Hepatic stellate cell (primary cell): ENCODE results near the gene SPATA4.
"Not testable (repeated sequence)": the region's sequence is repeated elsewhere in the genome, so short reads cannot be mapped to it uniquely, and the experiment has no call there.

Experiments
- DNase-seq: peaks from one replicate; pipeline ENCODE4 v3.0.0; 2011; ENCODE audit warnings: low spot score

The SPATA4 gene

GRCh38 chr4:176195184-176195978 lies at the start of gene SPATA4:
SPATA4 (minus strand) TSS chr4:176195585; CDS start chr4:176195562, 23 bp downstream.
- peak; percentile 89 for DNase-seq

- no peak for DNase-seq
These were observed 47.5 kb upstream of the SPATA4 start for GRCh38 chr4:176242764-176243347.

- no peak for DNase-seq
These were observed 46.3 kb upstream of the SPATA4 start for GRCh38 chr4:176241703-176242102.

- no peak for DNase-seq
These were observed 43.4 kb upstream of the SPATA4 start for GRCh38 chr4:176238826-176239225.

GRCh38 chr4:176238157-176238610 lies 42.8 kb upstream of the SPATA4 start:
- peak; percentile 59 for DNase-seq

GRCh38 chr4:176236946-176237345 lies 41.6 kb upstream of the SPATA4 start:
- DNase-seq = peak; percentile 4

- no peak for DNase-seq
These were observed 35.5 kb upstream of the SPATA4 start for GRCh38 chr4:176230836-176231235.

- no peak for DNase-seq
These were observed 34.3 kb upstream of the SPATA4 start for GRCh38 chr4:176229645-176230044.

GRCh38 chr4:176226736-176227135 lies 31.4 kb upstream of the SPATA4 start:
- no peak for DNase-seq

GRCh38 chr4:176223561-176223960 lies 28.2 kb upstream of the SPATA4 start:
- no peak for DNase-seq

- no peak for DNase-seq
These were observed 26.8 kb upstream of the SPATA4 start for GRCh38 chr4:176222149-176222548.

GRCh38 chr4:176217510-176217909 lies 22.1 kb upstream of the SPATA4 start:
- no peak for DNase-seq

- DNase-seq = not testable (repeated sequence)
These were observed 17.0 kb upstream of the SPATA4 start for GRCh38 chr4:176212351-176212750.

- no peak for DNase-seq
These were observed 15.4 kb upstream of the SPATA4 start for GRCh38 chr4:176210579-176211296.

GRCh38 chr4:176210101-176210500 lies 14.7 kb upstream of the SPATA4 start:
- no peak for DNase-seq

- DNase-seq = no peak
These were observed 14.2 kb upstream of the SPATA4 start for GRCh38 chr4:176209535-176209934.

- no peak for DNase-seq
These were observed 12.5 kb upstream of the SPATA4 start for GRCh38 chr4:176207839-176208238.

GRCh38 chr4:176205299-176205698 lies 9.9 kb upstream of the SPATA4 start:
- DNase-seq = no peak

- DNase-seq = no peak
These were observed 3.0 kb upstream of the SPATA4 start for GRCh38 chr4:176198316-176198903.

GRCh38 chr4:176193938-176194337 lies 1.4 kb downstream of the SPATA4 start:
- DNase-seq = peak; percentile 17

GRCh38 chr4:176193126-176193525 lies 2.3 kb downstream of the SPATA4 start:
- no peak for DNase-seq

GRCh38 chr4:176191974-176192373 lies 3.4 kb downstream of the SPATA4 start:
- peak; percentile 9 for DNase-seq
